ENCODE measurements around the gene B3GNT9.

B3GNT9 gene

GRCh38 chr16:67184995-67185650 lies 34.3 kb upstream of the B3GNT9 start:
- peak; percentile 95 for DNase-seq

GRCh38 chr16:67184453-67184994 lies 33.7 kb upstream of the B3GNT9 start:
- no peak for DNase-seq

- peak; percentile 94 for DNase-seq
Observed at GRCh38 chr16:67183627-67184452, 33.0 kb upstream of the B3GNT9 start, which contains the start of gene MATCAP1. Gene MATCAP1 (minus strand): TSS chr16:67183963. CDS start chr16:67180610, 3,353 bp downstream.

GRCh38 chr16:67183284-67183626 lies 32.5 kb upstream of the B3GNT9 start:
- DNase-seq, result no peak

GRCh38 chr16:67182288-67182687 lies 31.5 kb upstream of the B3GNT9 start:
- DNase-seq, result no peak

GRCh38 chr16:67181346-67181745 lies 30.5 kb upstream of the B3GNT9 start:
- no peak for DNase-seq

GRCh38 chr16:67180166-67180565 lies 29.4 kb upstream of the B3GNT9 start:
- no peak for DNase-seq

- no peak for DNase-seq
Observed at GRCh38 chr16:67179421-67180080, 28.8 kb upstream of the B3GNT9 start.

GRCh38 chr16:67177743-67178699 lies 27.2 kb upstream of the B3GNT9 start:
- no peak for DNase-seq

GRCh38 chr16:67176662-67177061 lies 25.9 kb upstream of the B3GNT9 start:
- DNase-seq, result no peak

GRCh38 chr16:67174706-67175231 lies 24.0 kb upstream of the B3GNT9 start:
- no peak for DNase-seq

- DNase-seq, result peak; percentile 76
Observed at GRCh38 chr16:67173808-67174705, 23.3 kb upstream of the B3GNT9 start.

GRCh38 chr16:67173323-67173722 lies 22.5 kb upstream of the B3GNT9 start:
- DNase-seq, result no peak

GRCh38 chr16:67170949-67171649 lies 20.3 kb upstream of the B3GNT9 start:
- no peak for DNase-seq

GRCh38 chr16:67170168-67170948 lies 19.6 kb upstream of the B3GNT9 start, which contains the start of gene NOL3:
Gene NOL3 (plus strand): TSS chr16:67170538.
- DNase-seq, result peak; percentile 73

- peak; percentile 77 for DNase-seq
Observed at GRCh38 chr16:67169642-67170167, 18.9 kb upstream of the B3GNT9 start.

GRCh38 chr16:67169011-67169451 lies 18.2 kb upstream of the B3GNT9 start:
- no peak for DNase-seq

- DNase-seq, result no peak
Observed at GRCh38 chr16:67167588-67167987, 16.8 kb upstream of the B3GNT9 start.

- DNase-seq, result no peak
Observed at GRCh38 chr16:67166598-67167168, 15.9 kb upstream of the B3GNT9 start.
